ENCODE measurements around the gene SNX1. TPM values are rescaled to one million over a fixed set of nuclear protein-coding genes. Genes with fewer than 3 reads are reported as not detected.

SNX1 gene
- polyA plus RNA-seq, 1 donor (not counting 4 experiments of a cell fraction or from before 2014, with no cell fraction given), result 90.2 TPM

DNA sequence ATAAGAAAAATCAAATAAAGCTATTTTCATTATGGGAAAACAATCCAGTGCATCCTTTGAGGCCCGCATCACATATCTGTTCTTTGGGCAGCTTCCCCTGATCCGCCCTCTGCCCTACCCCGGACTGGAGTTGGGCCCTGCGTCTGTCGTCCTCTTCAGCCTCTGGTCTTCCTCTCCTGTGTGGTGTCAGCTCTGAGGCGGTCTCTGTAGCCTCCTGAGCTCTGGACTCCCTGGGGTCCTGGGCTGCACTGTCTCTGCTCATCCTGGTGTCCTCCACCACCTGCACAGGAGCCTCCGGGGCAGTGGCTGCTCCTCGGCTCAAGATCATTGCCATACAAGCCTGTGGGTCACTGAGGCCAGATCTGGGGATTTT is 48.4 kb downstream of the SNX1 start:
- FAIRE-seq (no peak), DNase-seq (ENCODE audit: low read depth, low spot score) (no peak)
- Histone ChIP-seq H3K4me2 (ENCODE audit: control insufficient read depth, extremely low read depth, insufficient read depth, low read depth, low read length) (no peak overlapping the region), H3K79me2 (ENCODE audit: control insufficient read depth, insufficient read depth, low read length) (no peaks in the 10 kb centered on the region), H2AFZ (ENCODE audit: control insufficient read depth, low read length) (no peak overlapping the region), H3K36me3 (ENCODE audit: control insufficient read depth in 2 of 2, extremely low read depth in 1 of 2, insufficient read depth in 2 of 2, low read length in 2 of 2) (peaks cover 7 to 8% of the 10 kb centered on the region in 2 experiments), H4K20me1 (ENCODE audit: control insufficient read depth, extremely low read depth, insufficient read depth, low read length) (no peaks in the 10 kb centered on the region), H3K4me1 (ENCODE audit: control insufficient read depth, extremely low read depth, insufficient read depth, low read length) (no peaks in the 10 kb centered on the region), H3K4me3 (ENCODE audit: control insufficient read depth in 2 of 3, extremely low read depth in 1 of 3, insufficient read depth in 2 of 3, low read depth in 1 of 3, low read length in 3 of 3) (no peak overlapping the region), H3K27me3 (ENCODE audit: control insufficient read depth, extremely low read depth, insufficient read depth, low read length) (no peaks in the 10 kb centered on the region), H3K27ac (ENCODE audit: control insufficient read depth, insufficient read depth, low read length) (no peak overlapping the region), H3K9ac (ENCODE audit: control insufficient read depth, extremely low read depth, insufficient read depth, low read length) (no peak overlapping the region), H3K9me3 (ENCODE audit: control insufficient read depth, low read depth, low read length) (no peaks in the 10 kb centered on the region), H3K9me1 (ENCODE audit: control insufficient read depth, extremely low read depth, insufficient read depth, low read length) (no peaks in the 10 kb centered on the region)
- dilution Hi-C loops (cut with MboI; ENCODE audit: extremely low pct_ligation_motif_present, low sequenced_read_pairs), result no loop called here
- TF ChIP-seq, protein P1, sequence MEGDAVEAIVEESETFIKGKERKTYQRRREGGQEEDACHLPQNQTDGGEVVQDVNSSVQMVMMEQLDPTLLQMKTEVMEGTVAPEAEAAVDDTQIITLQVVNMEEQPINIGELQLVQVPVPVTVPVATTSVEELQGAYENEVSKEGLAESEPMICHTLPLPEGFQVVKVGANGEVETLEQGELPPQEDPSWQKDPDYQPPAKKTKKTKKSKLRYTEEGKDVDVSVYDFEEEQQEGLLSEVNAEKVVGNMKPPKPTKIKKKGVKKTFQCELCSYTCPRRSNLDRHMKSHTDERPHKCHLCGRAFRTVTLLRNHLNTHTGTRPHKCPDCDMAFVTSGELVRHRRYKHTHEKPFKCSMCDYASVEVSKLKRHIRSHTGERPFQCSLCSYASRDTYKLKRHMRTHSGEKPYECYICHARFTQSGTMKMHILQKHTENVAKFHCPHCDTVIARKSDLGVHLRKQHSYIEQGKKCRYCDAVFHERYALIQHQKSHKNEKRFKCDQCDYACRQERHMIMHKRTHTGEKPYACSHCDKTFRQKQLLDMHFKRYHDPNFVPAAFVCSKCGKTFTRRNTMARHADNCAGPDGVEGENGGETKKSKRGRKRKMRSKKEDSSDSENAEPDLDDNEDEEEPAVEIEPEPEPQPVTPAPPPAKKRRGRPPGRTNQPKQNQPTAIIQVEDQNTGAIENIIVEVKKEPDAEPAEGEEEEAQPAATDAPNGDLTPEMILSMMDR (optimal IDR thresholded peaks at IDR 0.05 in 1 of 3, IDR thresholded peaks at IDR 0.05 in 1 of 3, conservative IDR thresholded peaks at IDR 0.05 in 1 of 3; ENCODE audit: extremely low read depth in 1 of 3, insufficient read depth in 2 of 3, low read length in 3 of 3), result no peak
- TF ChIP-seq EZH2 (IDR thresholded peaks at IDR 0.05; ENCODE audit: low read length), result no peak

DNA sequence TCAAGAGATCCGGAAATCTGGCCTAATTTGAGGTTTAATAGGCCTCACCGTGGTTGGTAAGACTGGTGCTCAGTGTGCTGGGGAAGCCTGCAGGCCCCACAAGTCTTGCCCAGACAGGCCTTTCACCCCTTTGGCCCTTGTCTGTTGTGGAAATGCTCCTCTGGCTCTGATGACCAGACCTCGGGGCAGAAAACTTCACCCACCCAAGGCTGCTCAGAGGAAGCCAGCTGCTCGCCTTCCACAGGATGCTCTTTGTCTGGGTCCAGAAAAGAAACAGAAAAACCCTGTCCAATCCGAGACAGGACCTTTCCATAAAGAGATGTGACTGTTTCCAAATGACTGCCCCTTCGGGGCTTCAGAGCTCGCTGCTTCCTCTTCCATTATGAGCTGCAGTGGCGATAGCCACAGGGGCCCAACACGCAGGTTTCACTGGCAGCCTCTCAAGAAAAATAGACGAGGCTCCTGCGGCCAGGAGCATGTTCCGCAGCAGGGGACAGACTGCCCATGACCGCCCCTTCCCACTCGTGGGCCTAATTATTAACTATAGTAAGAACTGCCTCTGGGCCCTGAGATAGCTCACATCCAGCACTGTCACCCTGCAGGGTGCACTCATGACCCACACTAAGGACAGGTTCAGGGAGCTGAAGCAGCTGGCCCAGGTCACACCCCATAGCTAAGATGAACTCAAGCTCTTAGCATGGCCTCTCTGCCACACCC is 48.9 kb downstream of the SNX1 start:
- H2AFZ ChIP-seq (ENCODE audit: control insufficient read depth, low read length), result no peak overlapping the region
- no peak for FAIRE-seq
- no peak overlapping the region for H3K27ac ChIP-seq (ENCODE audit: control insufficient read depth, insufficient read depth, low read length)
- H3K9me1 ChIP-seq (ENCODE audit: control insufficient read depth, extremely low read depth, insufficient read depth, low read length), result no peaks in the 10 kb centered on the region
- no peaks in the 10 kb centered on the region for H3K9me3 ChIP-seq (ENCODE audit: control insufficient read depth, low read depth, low read length)
- H3K27me3 ChIP-seq (ENCODE audit: control insufficient read depth, extremely low read depth, insufficient read depth, low read length), result no peaks in the 10 kb centered on the region
- DNase-seq (ENCODE audit: low read depth, low spot score), result no peak
- no peak overlapping the region for H3K4me3 ChIP-seq (ENCODE audit: control insufficient read depth in 2 of 3, extremely low read depth in 1 of 3, insufficient read depth in 2 of 3, low read depth in 1 of 3, low read length in 3 of 3)
- H4K20me1 ChIP-seq (ENCODE audit: control insufficient read depth, extremely low read depth, insufficient read depth, low read length), result no peaks in the 10 kb centered on the region
- peaks cover 7 to 8% of the 10 kb centered on the region in 2 experiments for H3K36me3 ChIP-seq (ENCODE audit: control insufficient read depth in 2 of 2, extremely low read depth in 1 of 2, insufficient read depth in 2 of 2, low read length in 2 of 2)
- no peak overlapping the region for H3K4me2 ChIP-seq (ENCODE audit: control insufficient read depth, extremely low read depth, insufficient read depth, low read depth, low read length)
- no peaks in the 10 kb centered on the region for H3K79me2 ChIP-seq (ENCODE audit: control insufficient read depth, insufficient read depth, low read length)
- no peak overlapping the region for H3K9ac ChIP-seq (ENCODE audit: control insufficient read depth, extremely low read depth, insufficient read depth, low read length)
- TF ChIP-seq, protein P1 (optimal IDR thresholded peaks at IDR 0.05 in 1 of 3, IDR thresholded peaks at IDR 0.05 in 1 of 3, conservative IDR thresholded peaks at IDR 0.05 in 1 of 3; ENCODE audit: extremely low read depth in 1 of 3, insufficient read depth in 2 of 3, low read length in 3 of 3), result no peak
- TF ChIP-seq EZH2 (IDR thresholded peaks at IDR 0.05; ENCODE audit: low read length), result no peak
- H3K4me1 ChIP-seq (ENCODE audit: control insufficient read depth, extremely low read depth, insufficient read depth, low read length), result no peaks in the 10 kb centered on the region
- dilution Hi-C loops (cut with MboI; ENCODE audit: extremely low pct_ligation_motif_present, low sequenced_read_pairs), result no loop called here

Measured in keratinocyte (primary cell).